Adrenal gland (tissue), 12 donors: ENCODE results near the gene RIMBP2. TPM values are rescaled to one million over a fixed set of nuclear protein-coding genes. Genes with fewer than 3 reads are reported as not detected.

Source experiments
- DNase-seq, 7 donors: peaks; one replicate each; pipeline ENCODE4 v3.0.0-alpha.2; 2019 to 2020
- H3K27ac ChIP-seq, 5 donors: fragments of 200-600 bp; sonication (generic) in 4 of 5; 1 replicate in 3 of 5; 2 replicates in 2 of 5; pipeline versions ENCODE4 v1.5.1 to v1.8.0; 2016 to 2020; ENCODE audit warnings: mild to moderate bottlenecking in 1 of 5
- H3K27me3 ChIP-seq: fragments of 200-600 bp; 2 replicates; pipeline ENCODE4 v1.8.0; 2021
- H3K36me3 ChIP-seq, 2 donors: fragments of 200-600 bp; replicated peaks in 1 of 2; 1 replicate in 1 of 2; 2 replicates in 1 of 2; pipeline versions ENCODE4 v1.5.1 to v1.8.0; 2018 to 2022
- H3K4me1 ChIP-seq, 2 donors: fragments of 200-600 bp; replicated peaks in 1 of 2; 1 replicate in 1 of 2; 2 replicates in 1 of 2; pipeline versions ENCODE4 v1.5.1 to v1.8.0; 2018 to 2021
- H3K4me3 ChIP-seq, 4 donors: fragments of 200-600 bp; sonication (generic) in 3 of 4; one replicate each; pipeline ENCODE4 v1.5.1; 2016 to 2018
- H3K9me3 ChIP-seq, 3 donors: fragments of 200-600 bp; sonication (generic) in 1 of 3; replicated peaks in 1 of 3; 1 replicate in 2 of 3; 2 replicates in 1 of 3; pipeline versions ENCODE4 v1.5.1 to v1.8.0; 2016 to 2021
- POLR2A ChIP-seq, 2 donors: fragments of 450-650 bp; IDR thresholded peaks; one replicate each; pipeline ENCODE4 v1.6.1; 2017; ENCODE audit warnings: antibody characterized with exemption in 2 of 2, mild to moderate bottlenecking in 2 of 2, moderate library complexity in 1 of 2
- WGBS, 4 donors: extraction: QIAGEN DNeasy Blood & Tissue Kit in 2 of 4; methylation state at CpG; one replicate each; pipeline versions ENCODE4 v1.1.5 to v1.1.7; 2013 to 2017; 5-methylcytosine and 5-hydroxymethylcytosine counted together
- intact Hi-C, 2 donors: fragments of 100-400 bp; cut with DNase I; formaldehyde crosslinking; loops; one replicate each; pipeline versions ENCODE4 v1.14.1 to v1.15.0; 2022 to 2023
- polyA plus RNA-seq, 3 donors: library from polyadenylated mRNA; stranded (reverse); fragments of 200-250 nt in 2 of 3; fragments of 350-450 nt in 1 of 3; fragmentation: Illumina TruSeq in 1 of 3; extraction: RNeasy Lipid Tissue Mini Kit (QIAGEN cat#74804) in 1 of 3; gene quantifications; one replicate each; pipeline ENCODE4 v1.2.3, GENCODE V29; 2013 to 2014
- total RNA-seq, 9 donors: library from RNA; depleted of rRNA in 4 of 9; stranded (reverse); fragments of >200 nt in 4 of 9; fragments of 120-200 nt in 1 of 9; fragmentation: NEBNext Ultra II Directional in 1 of 9; extraction: Animal tissue kit (Norgen Biotek cat#: 25700) in 1 of 9; gene quantifications; one replicate each; pipeline versions ENCODE4 v1.1.0 to v1.2.4, GENCODE V29; 2013 to 2023
- TF ChIP-seq, protein P1 (sequence below), 6 experiments: fragments of 450-650 bp in 4 of 6; fragments of 200-600 bp in 2 of 6; sonication (generic) in 1 of 6; IDR thresholded peaks; 1 replicate in 5 of 6; 2 replicates in 1 of 6; pipeline versions ENCODE4 v1.5.1 to v1.8.0; 2016 to 2021; ENCODE audit warnings: antibody characterized with exemption in 6 of 6, mild to moderate bottlenecking in 2 of 6, moderate library complexity in 1 of 6
- donor health status: healthy with polysubstance abuse.
- donor health status: Bipolar disorder and iron deficiency.
- donor health status: DM: yes; HTN: yes; CAD: no.
- donor health status: DM: no; HTN: no; CAD: no.
- donor health status: DM: no; HTN: no; CAD: no.
- donor health status: DM: yes; HTN: yes; CAD: no.

RIMBP2 gene
- total and polyA plus RNA-seq, 12 donors: 0.18 to 23.9 (median 6.3) TPM; not detected in 2

DNA sequence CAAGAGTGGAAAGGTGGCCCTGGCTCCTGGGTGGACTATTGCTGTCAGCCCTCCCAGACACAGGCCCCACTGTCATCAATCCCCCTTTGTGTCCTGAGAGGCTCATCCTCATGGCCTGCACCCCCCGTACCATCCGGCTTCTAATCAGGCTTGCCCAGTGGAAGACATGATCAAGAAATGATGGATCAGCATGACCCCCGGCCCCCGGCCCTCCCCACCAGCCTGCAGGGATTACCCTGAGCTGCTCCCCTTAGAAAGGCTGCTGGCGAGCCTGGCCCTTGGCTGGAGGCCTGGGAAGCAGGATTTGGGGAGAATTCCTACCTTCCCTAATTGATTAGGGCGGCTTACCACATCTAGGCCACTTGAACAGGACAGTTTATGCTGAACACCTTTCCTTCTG, 207.3 kb downstream of the RIMBP2 start:
- Histone ChIP-seq H3K4me3 (no peak overlapping the region), H3K4me1 (no peaks in the 10 kb centered on the region), H3K27me3 (no peaks in the 10 kb centered on the region), H3K27ac (no peak overlapping the region), H3K36me3 (no peaks in the 10 kb centered on the region), H3K9me3 (no peaks in the 10 kb centered on the region)
- WGBS, 4 donors: 47 to 81% (median 59%) methylated on average over 3 to 6 of the region's 6 CpGs; no CpG with 5 or more reads in 1 of the 4 donors
- no peak for DNase-seq
- intact Hi-C loops: no loop called here
- TF ChIP-seq, protein P1, sequence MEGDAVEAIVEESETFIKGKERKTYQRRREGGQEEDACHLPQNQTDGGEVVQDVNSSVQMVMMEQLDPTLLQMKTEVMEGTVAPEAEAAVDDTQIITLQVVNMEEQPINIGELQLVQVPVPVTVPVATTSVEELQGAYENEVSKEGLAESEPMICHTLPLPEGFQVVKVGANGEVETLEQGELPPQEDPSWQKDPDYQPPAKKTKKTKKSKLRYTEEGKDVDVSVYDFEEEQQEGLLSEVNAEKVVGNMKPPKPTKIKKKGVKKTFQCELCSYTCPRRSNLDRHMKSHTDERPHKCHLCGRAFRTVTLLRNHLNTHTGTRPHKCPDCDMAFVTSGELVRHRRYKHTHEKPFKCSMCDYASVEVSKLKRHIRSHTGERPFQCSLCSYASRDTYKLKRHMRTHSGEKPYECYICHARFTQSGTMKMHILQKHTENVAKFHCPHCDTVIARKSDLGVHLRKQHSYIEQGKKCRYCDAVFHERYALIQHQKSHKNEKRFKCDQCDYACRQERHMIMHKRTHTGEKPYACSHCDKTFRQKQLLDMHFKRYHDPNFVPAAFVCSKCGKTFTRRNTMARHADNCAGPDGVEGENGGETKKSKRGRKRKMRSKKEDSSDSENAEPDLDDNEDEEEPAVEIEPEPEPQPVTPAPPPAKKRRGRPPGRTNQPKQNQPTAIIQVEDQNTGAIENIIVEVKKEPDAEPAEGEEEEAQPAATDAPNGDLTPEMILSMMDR (IDR thresholded peaks at IDR 0.05): no peak
- no peak for TF ChIP-seq POLR2A (IDR thresholded peaks at IDR 0.05)

DNA sequence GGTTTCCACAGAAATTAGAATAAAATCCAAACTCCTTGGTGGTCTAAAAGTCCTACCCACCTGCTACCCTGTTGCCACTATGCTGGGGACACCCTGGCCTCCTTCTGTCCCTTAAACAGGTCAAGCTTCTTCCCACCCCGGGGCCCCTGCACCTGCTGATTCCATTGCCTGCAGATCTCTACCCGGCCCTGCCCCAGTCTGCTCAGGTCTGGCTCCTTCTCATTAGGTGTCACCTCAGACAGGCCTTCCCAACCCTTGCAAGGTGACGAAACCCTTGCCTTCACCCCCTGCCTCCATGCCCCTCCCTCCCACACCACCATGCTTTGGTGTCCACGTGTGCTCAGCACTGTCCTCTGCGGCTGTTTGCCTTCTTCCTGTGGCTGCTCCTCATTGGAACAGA, 207.8 kb downstream of the RIMBP2 start:
- Histone ChIP-seq H3K27me3 (no peaks in the 10 kb centered on the region), H3K27ac (no peak overlapping the region), H3K4me1 (no peaks in the 10 kb centered on the region), H3K4me3 (no peak overlapping the region), H3K9me3 (no peaks in the 10 kb centered on the region), H3K36me3 (no peaks in the 10 kb centered on the region)
- TF ChIP-seq, protein P1 (IDR thresholded peaks at IDR 0.05): no peak
- WGBS, 4 donors: 64 to 78% (median 69%) methylated on average over 5 of the region's 5 CpGs
- DNase-seq: no peak
- intact Hi-C loops: no loop called here

DNA sequence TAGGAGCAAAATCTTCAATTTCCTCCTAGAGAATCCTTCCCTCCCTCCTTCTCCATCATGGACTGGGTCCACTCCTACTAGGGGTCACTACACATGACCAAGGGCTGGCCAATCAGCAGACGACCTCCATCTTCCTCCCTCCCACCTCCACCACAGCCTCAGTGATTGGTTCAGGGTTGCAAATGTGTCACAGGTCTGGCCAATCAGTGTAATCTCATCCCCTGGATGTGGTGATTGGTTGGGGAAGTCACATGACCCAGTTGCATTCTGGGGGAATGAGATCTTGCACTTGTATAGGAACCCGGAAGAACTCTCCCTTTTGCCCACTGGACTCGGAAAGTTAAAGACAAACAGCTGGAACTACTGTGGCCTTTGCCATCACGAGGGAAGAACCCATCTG, 209.3 kb downstream of the RIMBP2 start:
- H3K36me3 ChIP-seq: no peaks in the 10 kb centered on the region
- no peaks in the 10 kb centered on the region for H3K4me1 ChIP-seq
- H3K4me3 ChIP-seq: no peak overlapping the region
- H3K27me3 ChIP-seq: no peaks in the 10 kb centered on the region
- H3K27ac ChIP-seq: no peak overlapping the region
- TF ChIP-seq, protein P1 (IDR thresholded peaks at IDR 0.05): no peak
- no peak for TF ChIP-seq POLR2A (IDR thresholded peaks at IDR 0.05)
- intact Hi-C loops: no loop called here
- DNase-seq: no peak
- no peaks in the 10 kb centered on the region for H3K9me3 ChIP-seq
- 63 to 70% (median 70%) methylated on average over 4 of the region's 4 CpGs for WGBS, 4 donors

DNA sequence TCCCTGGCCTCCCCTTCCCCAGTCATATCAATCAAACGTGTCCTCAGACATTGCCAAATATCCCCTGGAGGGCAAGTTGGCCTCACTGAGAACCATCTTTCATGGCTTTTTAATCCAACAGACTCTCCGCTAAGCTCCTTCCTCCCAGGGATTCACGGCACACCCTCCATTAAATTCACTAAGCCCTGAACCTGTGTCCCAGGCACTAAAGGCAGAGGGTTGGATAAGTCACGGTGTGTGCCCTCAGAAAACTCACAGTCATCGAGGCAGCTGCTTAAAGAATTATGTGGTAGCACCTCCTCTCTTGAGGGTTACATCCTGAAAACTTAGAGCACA, 211.3 kb downstream of the RIMBP2 start:
- Histone ChIP-seq H3K27ac (no peak overlapping the region), H3K27me3 (no peaks in the 10 kb centered on the region), H3K4me3 (no peak overlapping the region), H3K9me3 (no peaks in the 10 kb centered on the region), H3K4me1 (no peaks in the 10 kb centered on the region), H3K36me3 (no peaks in the 10 kb centered on the region)
- intact Hi-C loops: no loop called here
- TF ChIP-seq, protein P1 (IDR thresholded peaks at IDR 0.05): no peak
- no peak for TF ChIP-seq POLR2A (IDR thresholded peaks at IDR 0.05)
- DNase-seq: no peak
- WGBS, 4 donors: 57 to 81% (median 67%) methylated on average over 4 to 5 of the region's 5 CpGs
